GM21619 (cell line): ENCODE results near the gene CD4.

Source experiments
- ATAC-seq: cut with Tn5 transposase; IDR thresholded peaks from one replicate; pipeline ENCODE4 v1.9.1; 2021; ENCODE audit not compliant: unreplicated experiment

Gene CD4

GRCh38 chr12:6810758-6811157 is 21.4 kb downstream of the CD4 start:
- ATAC-seq = no peak

DNA sequence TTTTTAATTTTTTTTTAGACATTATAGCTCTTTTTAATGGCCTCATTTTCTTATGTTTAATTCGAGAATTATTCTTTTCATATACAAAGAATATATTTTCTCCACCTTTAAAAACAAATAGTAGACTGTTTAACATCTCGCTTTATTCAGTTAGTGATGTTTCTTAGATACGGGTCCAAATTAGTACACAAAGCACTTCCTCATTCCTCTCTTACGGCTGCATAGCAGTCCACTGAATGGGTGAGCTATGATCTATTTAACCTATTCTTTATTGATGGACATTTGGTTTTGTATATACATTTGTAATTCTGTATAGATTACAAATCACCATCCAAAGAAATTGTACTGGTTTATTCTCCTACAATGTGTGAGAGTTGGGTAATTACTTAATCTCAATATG is 24.0 kb downstream of the CD4 start:
- no peak for ATAC-seq

DNA sequence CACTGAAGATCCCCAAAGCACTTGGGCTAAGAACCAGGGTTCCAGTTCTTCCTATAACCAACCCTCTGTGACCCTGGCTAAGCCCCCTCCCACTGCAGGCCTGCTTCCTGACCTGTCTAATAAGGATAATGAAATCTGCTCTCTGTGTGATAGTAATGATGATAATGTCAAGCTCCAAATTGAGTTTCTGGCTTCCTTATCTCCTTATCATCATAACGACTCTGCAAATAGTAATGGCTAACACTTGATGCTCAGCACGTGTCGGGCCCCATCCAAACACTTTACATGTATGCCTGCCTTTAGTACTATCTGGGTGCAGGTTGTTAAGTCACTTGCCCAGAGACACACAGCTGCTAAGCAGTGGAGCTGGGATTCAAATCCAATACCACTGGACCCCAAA is 27.3 kb downstream of the CD4 start:
- ATAC-seq = no peak

DNA sequence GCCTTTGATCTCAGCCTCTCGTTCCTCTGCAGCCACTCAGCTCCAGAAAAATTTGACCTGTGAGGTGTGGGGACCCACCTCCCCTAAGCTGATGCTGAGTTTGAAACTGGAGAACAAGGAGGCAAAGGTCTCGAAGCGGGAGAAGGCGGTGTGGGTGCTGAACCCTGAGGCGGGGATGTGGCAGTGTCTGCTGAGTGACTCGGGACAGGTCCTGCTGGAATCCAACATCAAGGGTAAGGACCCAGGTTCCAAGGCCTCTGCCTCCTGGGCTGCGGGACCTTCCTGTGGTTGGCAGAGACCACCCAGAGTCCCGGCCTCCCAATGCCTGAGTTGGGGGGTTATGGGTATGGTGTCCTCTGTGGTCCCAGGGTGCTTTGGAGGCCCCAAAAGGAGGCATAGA is 27.8 kb downstream of the CD4 start:
- ATAC-seq = no peak

- no peak for ATAC-seq
Observed at GRCh38 chr12:6817662-6818157, 28.4 kb downstream of the CD4 start.

DNA sequence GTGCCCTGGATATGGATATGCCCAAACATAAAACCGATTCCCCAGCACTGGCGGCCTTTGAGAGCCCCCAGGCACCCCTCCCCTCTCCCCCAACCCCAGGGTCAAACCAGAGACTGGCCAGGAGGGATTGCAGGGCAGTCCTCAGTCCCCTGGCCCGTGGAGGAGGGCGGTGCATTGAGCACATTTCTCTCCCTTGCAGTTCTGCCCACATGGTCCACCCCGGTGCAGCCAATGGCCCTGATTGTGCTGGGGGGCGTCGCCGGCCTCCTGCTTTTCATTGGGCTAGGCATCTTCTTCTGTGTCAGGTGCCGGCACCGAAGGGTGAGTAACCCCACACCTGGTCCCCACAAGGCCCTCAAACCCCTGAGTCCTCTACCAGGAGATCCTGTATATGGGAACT is 28.9 kb downstream of the CD4 start:
- ATAC-seq = no peak

- no peak for ATAC-seq
Observed at GRCh38 chr12:6818645-6819044, 29.3 kb downstream of the CD4 start.

- ATAC-seq = no peak
Observed at GRCh38 chr12:6819106-6820030, 30.0 kb downstream of the CD4 start.

- ATAC-seq = no peak
Observed at GRCh38 chr12:6820166-6820565, 30.8 kb downstream of the CD4 start.

- no peak for ATAC-seq
Observed at GRCh38 chr12:6821591-6822425, 32.5 kb downstream of the CD4 start, which contains the start of gene GPR162. GPR162 (plus strand) TSS chr12:6821821; CDS start chr12:6823899, 2,078 bp downstream.

DNA sequence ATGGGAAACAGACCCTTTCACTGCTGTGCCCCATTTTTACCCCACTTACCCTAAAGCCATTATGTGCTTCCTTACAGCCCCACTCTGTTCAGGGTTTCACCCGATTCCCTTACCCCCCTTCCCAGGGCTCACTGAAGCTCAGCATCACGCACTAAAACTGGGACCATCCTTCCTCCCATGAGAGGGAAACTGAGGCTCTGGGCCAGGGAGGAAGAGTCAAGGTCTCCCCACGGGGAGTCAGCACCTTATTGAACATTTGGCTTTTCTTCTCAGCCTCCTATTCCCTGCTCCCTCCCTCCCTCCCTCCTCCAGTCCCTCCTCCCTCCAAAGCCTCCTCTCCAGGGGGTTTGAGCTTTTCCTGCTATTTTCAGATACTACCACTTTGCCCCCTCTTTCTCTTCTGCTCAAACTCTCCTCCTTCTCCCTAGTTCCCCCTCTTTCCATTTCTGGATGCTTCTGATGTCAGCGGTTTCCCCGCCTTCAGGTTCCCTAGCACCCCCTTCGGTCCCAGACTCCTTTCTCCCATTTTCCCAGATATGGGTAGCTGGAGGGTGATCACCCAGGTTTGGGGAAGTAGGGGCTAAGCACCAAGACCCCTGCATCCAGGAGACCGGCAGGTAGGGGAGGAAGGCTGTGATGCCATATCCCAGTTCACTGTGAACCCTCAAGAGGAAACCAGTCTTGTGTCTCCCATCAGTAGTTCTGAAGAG is 33.3 kb downstream of the CD4 start:
- no peak for ATAC-seq

GRCh38 chr12:6823182-6824084 is 34.1 kb downstream of the CD4 start:
- no peak for ATAC-seq

GRCh38 chr12:6824085-6824775 is 34.9 kb downstream of the CD4 start:
- no peak for ATAC-seq

DNA sequence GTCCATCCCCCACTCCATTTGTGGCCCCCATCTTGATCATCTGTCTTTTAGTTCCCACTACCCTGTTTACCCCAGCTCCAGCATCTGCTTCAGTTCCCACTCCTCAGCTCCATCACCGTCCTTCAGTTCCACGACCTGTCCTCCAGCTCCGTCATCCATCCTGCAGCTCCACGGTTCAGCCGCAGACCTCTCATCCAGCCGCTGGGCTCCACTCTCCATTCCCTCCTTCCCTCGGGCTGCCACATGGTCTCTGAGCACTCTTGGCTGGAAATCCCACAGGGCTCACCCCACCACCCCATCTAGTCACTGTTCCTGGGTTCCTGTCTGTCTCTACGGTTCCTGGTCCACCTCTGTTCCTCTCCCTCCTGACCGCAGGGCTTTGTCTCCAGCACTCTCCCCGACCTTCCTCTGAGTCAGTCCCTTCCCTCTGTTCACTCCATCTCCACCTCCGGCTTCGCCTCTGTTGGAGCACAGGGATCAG is 35.6 kb downstream of the CD4 start:
- ATAC-seq = no peak

- ATAC-seq = no peak
Observed at GRCh38 chr12:6825398-6826124, 36.2 kb downstream of the CD4 start.

DNA sequence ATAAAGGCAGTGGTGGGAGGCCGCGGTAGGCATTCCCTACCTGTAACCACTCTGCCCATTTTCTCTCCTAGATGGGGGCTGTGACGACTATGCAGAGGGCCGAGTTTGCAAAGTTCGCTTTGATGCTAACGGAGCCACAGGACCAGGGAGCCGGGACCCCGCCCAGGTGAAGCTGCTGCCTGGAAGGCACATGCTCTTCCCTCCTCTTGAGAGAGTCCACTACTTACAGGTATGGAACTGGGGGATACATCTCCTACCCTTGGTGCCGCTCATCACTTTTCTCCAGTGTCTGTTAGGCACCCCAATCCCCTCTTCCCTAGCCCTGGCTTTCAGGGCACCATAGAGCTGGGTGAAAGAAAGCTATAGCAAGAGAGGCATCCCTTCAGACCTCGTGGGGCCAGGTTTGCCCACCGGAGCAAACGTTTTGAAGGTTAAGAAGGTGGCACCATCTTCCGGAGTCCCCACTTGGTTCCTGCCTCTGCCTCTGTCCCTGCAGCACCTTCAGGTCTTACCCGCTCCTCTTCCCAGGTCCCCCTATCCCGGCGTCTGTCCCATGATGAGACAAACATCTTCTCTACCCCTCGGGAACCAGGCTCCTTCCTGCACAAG is 36.9 kb downstream of the CD4 start:
- no peak for ATAC-seq

DNA sequence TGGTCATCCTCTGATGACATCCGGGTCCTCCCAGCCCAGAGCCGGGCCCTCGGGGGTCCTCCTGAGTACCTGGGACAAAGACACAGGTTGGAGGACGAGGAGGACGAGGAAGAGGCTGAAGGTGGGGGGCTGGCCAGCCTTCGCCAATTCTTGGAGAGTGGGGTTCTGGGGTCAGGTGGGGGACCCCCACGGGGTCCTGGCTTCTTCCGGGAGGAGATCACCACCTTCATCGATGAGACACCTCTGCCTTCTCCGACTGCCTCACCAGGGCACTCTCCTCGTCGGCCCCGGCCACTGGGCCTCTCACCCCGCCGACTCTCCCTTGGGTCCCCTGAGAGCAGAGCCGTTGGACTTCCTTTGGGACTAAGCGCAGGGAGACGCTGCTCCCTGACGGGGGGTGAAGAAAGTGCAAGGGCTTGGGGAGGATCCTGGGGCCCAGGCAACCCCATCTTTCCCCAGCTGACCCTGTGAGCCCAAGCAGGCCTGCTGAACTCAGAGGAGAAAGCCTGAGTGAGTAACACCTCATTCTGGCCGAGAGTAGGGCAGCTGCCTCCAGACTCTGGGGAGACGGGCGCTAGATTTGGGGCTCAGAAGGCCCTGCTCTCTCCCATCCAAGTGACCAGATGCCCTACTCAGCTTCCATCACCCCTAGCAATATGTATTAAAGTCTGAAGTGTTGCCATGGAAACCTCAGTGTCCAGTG is 37.6 kb downstream of the CD4 start:
- no peak for ATAC-seq
